OCI-LY3 (cell line): ENCODE results near the gene HIP1.
"Not testable (repeated sequence)": the region's sequence is repeated elsewhere in the genome, so short reads cannot be mapped to it uniquely, and the experiment has no call there.

Source experiments
- H2AFZ ChIP-seq: fragments of 200-600, 300-600 bp; shearing (Covaris generic); 2 replicates; pipeline ENCODE4 v1.6.0; 2014; ENCODE audit warnings: antibody characterized with exemption, low read depth, low read length
- H3K27ac ChIP-seq: fragments of 200-600, 300-600 bp; sonication (generic); 2 replicates; pipeline ENCODE4 v1.5.1; 2014; ENCODE audit warnings: mild to moderate bottlenecking, low read length, moderate library complexity, mixed read lengths
- H3K27me3 ChIP-seq: fragments of 200-600, 300-600 bp; sonication (generic); 2 replicates; pipeline ENCODE4 v1.6.1; 2014; ENCODE audit warnings: low read depth, low read length, mixed read lengths
- H3K36me3 ChIP-seq: fragments of 200-600, 300-600 bp; sonication (generic); replicated peaks from 2 replicates; pipeline ENCODE3; 2014; ENCODE audit warnings: low read depth, low read length, mixed read lengths
- H3K4me1 ChIP-seq: fragments of 300-600, 200-600 bp; sonication (generic); 2 replicates; pipeline ENCODE4 v1.6.1; 2014; ENCODE audit warnings: low read length, mixed read lengths
- H3K4me2 ChIP-seq: fragments of 200-600, 300-600 bp; sonication (generic); 2 replicates; pipeline ENCODE4 v1.6.1; 2014; ENCODE audit warnings: low read length, mixed read lengths
- H3K4me3 ChIP-seq: fragments of 300-600, 200-600 bp; sonication (generic); 2 replicates; pipeline ENCODE4 v1.5.1; 2014; ENCODE audit warnings: antibody characterized with exemption, mild to moderate bottlenecking, low read length, moderate library complexity
- H3K79me2 ChIP-seq: fragments of 300-600, 200-600 bp; shearing (Covaris generic); 2 replicates; pipeline ENCODE4 v1.6.1; 2014; ENCODE audit warnings: mild to moderate bottlenecking, low read length, mixed read lengths
- H3K9ac ChIP-seq: fragments of 300-600, 200-600 bp; shearing (Covaris generic); 2 replicates; pipeline ENCODE4 v1.6.0; 2014; ENCODE audit warnings: mild to moderate bottlenecking, low read length, moderate library complexity
- H3K9me3 ChIP-seq: fragments of 200-600, 300-600 bp; shearing (Covaris generic); 2 replicates; pipeline ENCODE4 v1.6.1; 2014; ENCODE audit warnings: low read length, mixed read lengths; ENCODE audit not compliant: insufficient read depth
- H4K20me1 ChIP-seq: fragments of 200-600, 300-600 bp; sonication (generic); 2 replicates; pipeline ENCODE4 v1.6.1; 2016; ENCODE audit warnings: low read length, mixed read lengths; ENCODE audit not compliant: insufficient read depth
- EZH2phosphoT487 ChIP-seq: fragments of 200-600 bp; shearing (Covaris generic); IDR thresholded peaks from 2 replicates; pipeline ENCODE4 v1.6.1; 2018; ENCODE audit warnings: antibody characterized with exemption, mixed run types, low read depth
- TF ChIP-seq, protein P1 (sequence below): fragments of 200-600, 300-600 bp; sonication (generic); IDR thresholded peaks from 2 replicates; pipeline ENCODE4 v1.5.1; 2014; ENCODE audit warnings: antibody characterized with exemption, low read length, low read depth

HIP1 gene

GRCh38 chr7:75608451-75609122 lies 130.2 kb downstream of the HIP1 start:
- Histone ChIP-seq H3K9ac (no peak overlapping the region), H3K27ac (no peak overlapping the region), H4K20me1 (no peaks in the 10 kb centered on the region), H2AFZ (no peak overlapping the region), H3K4me1 (no peaks in the 10 kb centered on the region), H3K9me3 (no peaks in the 10 kb centered on the region), H3K27me3 (no peaks in the 10 kb centered on the region), H3K36me3 (no peaks in the 10 kb centered on the region), H3K4me3 (no peak overlapping the region), H3K79me2 (no peaks in the 10 kb centered on the region), H3K4me2 (no peak overlapping the region)
- TF ChIP-seq, protein P1, sequence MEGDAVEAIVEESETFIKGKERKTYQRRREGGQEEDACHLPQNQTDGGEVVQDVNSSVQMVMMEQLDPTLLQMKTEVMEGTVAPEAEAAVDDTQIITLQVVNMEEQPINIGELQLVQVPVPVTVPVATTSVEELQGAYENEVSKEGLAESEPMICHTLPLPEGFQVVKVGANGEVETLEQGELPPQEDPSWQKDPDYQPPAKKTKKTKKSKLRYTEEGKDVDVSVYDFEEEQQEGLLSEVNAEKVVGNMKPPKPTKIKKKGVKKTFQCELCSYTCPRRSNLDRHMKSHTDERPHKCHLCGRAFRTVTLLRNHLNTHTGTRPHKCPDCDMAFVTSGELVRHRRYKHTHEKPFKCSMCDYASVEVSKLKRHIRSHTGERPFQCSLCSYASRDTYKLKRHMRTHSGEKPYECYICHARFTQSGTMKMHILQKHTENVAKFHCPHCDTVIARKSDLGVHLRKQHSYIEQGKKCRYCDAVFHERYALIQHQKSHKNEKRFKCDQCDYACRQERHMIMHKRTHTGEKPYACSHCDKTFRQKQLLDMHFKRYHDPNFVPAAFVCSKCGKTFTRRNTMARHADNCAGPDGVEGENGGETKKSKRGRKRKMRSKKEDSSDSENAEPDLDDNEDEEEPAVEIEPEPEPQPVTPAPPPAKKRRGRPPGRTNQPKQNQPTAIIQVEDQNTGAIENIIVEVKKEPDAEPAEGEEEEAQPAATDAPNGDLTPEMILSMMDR = no peak
- no peak for TF ChIP-seq EZH2phosphoT487

GRCh38 chr7:75604408-75604807 lies 134.3 kb downstream of the HIP1 start:
- Histone ChIP-seq H3K4me3 (no peak overlapping the region), H3K27me3 (no peaks in the 10 kb centered on the region), H3K4me1 (no peaks in the 10 kb centered on the region), H4K20me1 (no peaks in the 10 kb centered on the region), H3K9ac (no peak overlapping the region), H3K79me2 (no peaks in the 10 kb centered on the region), H2AFZ (no peak overlapping the region), H3K36me3 (no peaks in the 10 kb centered on the region), H3K9me3 (no peaks in the 10 kb centered on the region), H3K4me2 (no peak overlapping the region), H3K27ac (no peak overlapping the region)
- TF ChIP-seq, protein P1 = no peak
- no peak for TF ChIP-seq EZH2phosphoT487

GRCh38 chr7:75602831-75603230 lies 135.9 kb downstream of the HIP1 start:
- not testable (repeated sequence) for H3K36me3 ChIP-seq, H3K79me2 ChIP-seq, H3K27ac ChIP-seq, H3K4me2 ChIP-seq, H3K4me1 ChIP-seq, H3K4me3 ChIP-seq, H3K27me3 ChIP-seq, H4K20me1 ChIP-seq, H3K9me3 ChIP-seq, H3K9ac ChIP-seq, H2AFZ ChIP-seq

DNA sequence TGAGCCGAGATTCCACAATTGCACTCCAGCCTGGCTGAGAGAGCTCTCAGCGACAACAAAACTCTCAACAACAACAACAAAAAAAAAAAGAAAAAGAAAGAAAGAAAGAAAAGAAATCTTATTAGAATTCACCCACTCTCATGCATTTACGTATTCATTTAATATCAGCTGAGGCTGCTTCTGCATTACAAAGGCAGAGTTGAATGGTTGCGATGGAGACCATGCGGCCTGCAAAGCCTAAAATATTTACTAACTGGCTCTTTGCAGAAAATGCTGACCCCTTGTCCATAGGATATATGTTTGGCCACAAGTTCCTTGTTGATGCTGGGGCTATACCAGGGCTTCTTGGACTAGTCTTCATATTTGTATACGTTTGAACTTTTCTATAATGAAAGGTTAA lies 137.2 kb downstream of the HIP1 start:
- no peak for TF ChIP-seq EZH2phosphoT487
- TF ChIP-seq, protein P1 = no peak
- H2AFZ ChIP-seq = no peak overlapping the region
- no peaks in the 10 kb centered on the region for H3K27me3 ChIP-seq
- no peaks in the 10 kb centered on the region for H3K36me3 ChIP-seq
- H3K9ac ChIP-seq = no peak overlapping the region
- no peaks in the 10 kb centered on the region for H3K9me3 ChIP-seq
- no peak overlapping the region for H3K27ac ChIP-seq
- H3K4me2 ChIP-seq = no peak overlapping the region
- H3K4me1 ChIP-seq = peaks cover 8% of the 10 kb centered on the region
- H3K79me2 ChIP-seq = no peaks in the 10 kb centered on the region
- H3K4me3 ChIP-seq = no peak overlapping the region
- no peaks in the 10 kb centered on the region for H4K20me1 ChIP-seq

- not testable (repeated sequence) for H3K9ac ChIP-seq, H3K36me3 ChIP-seq, H3K27me3 ChIP-seq, H3K9me3 ChIP-seq, H3K27ac ChIP-seq, H3K4me2 ChIP-seq, H2AFZ ChIP-seq, H3K4me3 ChIP-seq, H4K20me1 ChIP-seq, H3K79me2 ChIP-seq
- H3K4me1 ChIP-seq = peaks cover 12% of the 10 kb centered on the region
Measured at GRCh38 chr7:75600748-75601147, 138.0 kb downstream of the HIP1 start.
